GM12873 (cell line): ENCODE measurements around the gene DPYD.

Experiments
- TF ChIP-seq, protein P1 (sequence below): IDR thresholded peaks from 2 replicates; pipeline ENCODE4 v1.5.1; 2012; ENCODE audit warnings: low read depth, mild to moderate bottlenecking, moderate library complexity, low read length, control low read depth; ENCODE audit not compliant: insufficient read depth; ENCODE audit errors: missing control alignments

The DPYD gene

DNA sequence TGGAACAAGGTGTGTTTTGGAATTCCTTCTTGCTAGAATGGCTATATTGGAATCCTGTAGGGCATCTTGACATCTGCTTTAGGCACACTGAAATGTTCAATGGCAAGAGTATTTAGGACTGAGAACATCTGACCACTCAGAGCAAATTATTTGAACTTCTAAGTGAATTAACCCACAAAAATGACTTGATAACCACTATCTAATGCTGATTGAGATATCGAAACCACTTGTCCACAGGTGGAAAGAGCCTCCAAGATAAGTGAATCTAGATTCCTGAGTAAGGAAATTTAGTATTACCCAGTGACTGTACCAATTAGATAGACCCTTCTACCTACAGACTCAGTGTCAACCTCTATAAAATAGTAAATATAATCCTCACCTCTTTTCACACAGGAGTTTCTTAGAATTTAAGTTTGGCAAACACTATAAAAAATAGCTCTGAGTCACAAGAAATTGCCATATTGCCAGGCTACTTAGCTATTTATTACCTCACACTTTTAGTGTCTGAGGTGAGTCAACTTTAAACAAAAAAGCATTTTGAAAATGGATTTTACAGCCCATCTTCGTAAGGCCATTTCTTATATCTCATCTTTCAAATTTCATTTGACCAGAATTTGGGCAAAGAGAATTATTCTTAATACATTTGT, 777.5 kb downstream of the DPYD start:
- TF ChIP-seq, protein P1, sequence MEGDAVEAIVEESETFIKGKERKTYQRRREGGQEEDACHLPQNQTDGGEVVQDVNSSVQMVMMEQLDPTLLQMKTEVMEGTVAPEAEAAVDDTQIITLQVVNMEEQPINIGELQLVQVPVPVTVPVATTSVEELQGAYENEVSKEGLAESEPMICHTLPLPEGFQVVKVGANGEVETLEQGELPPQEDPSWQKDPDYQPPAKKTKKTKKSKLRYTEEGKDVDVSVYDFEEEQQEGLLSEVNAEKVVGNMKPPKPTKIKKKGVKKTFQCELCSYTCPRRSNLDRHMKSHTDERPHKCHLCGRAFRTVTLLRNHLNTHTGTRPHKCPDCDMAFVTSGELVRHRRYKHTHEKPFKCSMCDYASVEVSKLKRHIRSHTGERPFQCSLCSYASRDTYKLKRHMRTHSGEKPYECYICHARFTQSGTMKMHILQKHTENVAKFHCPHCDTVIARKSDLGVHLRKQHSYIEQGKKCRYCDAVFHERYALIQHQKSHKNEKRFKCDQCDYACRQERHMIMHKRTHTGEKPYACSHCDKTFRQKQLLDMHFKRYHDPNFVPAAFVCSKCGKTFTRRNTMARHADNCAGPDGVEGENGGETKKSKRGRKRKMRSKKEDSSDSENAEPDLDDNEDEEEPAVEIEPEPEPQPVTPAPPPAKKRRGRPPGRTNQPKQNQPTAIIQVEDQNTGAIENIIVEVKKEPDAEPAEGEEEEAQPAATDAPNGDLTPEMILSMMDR = no peak

DNA sequence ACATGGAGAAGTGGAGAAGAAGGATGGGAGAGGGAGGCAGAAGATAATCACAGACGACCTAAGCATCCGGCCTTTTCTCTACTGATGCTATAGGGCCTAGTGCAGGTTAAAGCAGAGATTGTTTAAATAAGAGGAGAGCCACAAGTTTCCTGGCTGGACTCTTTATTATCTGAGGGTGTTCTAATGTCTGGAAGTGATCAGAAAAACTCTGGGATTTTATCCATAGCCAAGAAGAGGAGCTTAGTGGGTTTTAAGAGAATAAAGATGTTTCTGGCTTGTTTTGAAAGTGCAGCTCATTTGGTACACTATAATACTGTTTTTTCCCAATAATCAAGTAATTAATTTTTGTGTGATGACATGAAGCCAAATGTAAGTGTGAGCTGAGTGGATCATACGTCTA, 780.2 kb downstream of the DPYD start:
- TF ChIP-seq, protein P1 = no peak

DNA sequence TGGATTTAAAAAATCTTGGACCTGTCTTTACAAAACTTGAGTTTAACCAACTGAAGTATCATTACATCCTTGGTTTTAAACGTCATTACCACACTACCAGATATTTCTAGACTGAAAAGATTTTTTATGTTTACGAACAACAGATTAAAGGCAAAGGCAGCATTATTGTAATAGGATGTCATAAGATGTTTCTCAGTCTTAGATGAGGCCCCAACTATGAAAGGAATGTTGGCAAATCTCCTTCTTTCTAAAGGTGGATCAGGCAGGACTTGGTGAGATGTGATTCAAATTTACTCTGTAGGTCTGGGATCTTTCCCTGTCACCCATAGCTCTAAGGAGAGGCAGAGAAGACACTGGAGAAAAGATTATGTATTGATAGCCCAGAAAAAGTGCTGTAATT, 781.3 kb downstream of the DPYD start:
- TF ChIP-seq, protein P1 = no peak

DNA sequence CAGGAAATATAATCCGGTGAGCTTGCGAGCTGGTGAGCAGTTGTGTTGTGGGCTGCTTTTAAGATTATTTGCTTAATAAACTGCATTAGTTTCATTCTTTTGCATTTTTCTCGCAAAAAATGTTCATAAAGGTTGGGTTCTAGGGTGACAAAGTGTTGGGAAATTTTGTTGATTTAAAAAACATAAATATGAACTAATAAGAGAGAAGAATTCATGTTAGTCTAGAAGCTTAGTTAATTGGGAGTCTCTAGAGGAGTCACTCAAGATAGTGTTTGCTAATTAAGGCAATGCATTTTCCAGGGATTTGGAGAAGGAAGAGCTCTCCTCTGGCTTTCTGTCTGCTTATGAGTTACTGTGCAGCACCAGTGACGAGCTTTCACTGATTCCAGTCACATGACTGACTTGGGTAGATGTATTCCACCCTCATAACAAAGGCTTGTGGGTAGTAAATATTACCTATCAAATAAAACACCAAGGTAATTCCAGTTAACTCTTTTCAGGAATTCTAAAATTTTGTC, 782.3 kb downstream of the DPYD start:
- TF ChIP-seq, protein P1 = no peak

DNA sequence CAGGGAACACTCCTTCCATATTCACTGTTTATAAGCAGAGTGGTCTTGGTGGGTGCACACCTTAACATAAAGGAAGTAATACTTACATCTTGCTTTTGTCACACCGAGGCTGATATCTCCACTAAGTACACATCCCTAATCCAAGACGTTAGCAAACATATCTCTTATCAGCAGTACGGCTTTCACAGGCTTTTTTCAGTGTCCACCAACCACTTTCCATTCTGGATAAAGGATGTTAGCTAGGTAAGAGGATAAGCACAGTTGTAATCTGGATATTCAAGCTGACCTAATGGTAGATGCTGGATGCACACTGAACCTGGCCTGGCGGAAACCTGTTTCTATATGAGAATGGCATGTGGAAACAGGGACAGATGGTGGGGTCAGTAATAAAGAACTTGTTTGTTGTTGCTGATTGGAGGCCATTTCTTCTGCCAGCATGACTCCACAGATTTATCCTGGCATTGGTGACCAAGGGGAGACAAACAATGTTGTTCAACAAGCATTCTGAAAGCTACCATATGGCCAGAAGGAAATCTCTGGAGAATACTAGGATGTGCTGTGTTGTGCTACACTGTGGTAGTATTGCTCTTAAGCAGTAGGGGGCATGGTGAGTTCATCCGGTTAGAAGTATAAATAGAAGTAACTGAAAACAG, 782.8 kb downstream of the DPYD start:
- TF ChIP-seq, protein P1 = peak; percentile 78

DNA sequence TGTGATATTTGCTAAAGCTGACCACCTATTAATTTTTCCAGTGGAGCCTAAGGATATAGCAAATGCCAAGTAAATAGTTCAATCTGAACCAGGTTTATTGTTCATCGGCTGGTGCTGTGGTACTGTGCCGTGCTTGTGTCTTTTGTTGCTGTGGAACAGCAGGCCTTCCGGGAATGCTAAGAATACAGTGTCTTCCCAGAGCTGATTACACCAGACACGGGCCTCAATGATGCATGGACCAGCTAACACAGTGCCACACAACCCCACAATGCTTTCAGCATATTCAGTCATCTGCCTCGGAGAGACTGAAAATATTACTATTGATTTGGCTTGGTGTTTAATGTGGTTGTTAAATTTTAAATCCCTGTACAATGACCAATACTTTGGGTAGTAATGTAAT, 783.8 kb downstream of the DPYD start:
- TF ChIP-seq, protein P1 = no peak

DNA sequence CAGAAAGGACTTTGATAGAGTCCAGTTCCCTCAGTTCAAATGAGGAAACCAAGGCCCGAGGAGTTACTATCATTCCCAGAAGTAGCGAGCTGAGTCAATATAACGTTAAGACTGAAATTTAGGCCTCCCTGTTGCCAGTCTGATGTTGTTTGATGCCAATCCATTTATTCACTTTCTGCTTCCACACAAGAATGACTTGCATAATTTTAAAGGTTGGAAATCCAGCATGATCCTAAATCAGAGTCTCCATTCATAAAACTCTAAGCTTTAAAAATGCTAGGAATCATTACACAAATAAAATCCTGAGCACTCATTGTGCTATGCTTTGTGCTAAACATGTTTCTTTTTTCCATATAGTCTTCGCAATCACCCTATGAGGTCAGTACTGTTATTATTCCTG, 784.9 kb downstream of the DPYD start:
- TF ChIP-seq, protein P1 = no peak
